ENCODE data around the gene RPH3AL. TPM values are rescaled to one million over a fixed set of nuclear protein-coding genes. Genes with fewer than 3 reads are reported as not detected.

RPH3AL gene
- total and polyA plus RNA-seq, 2 of the 8 experiments (the other 6 are each of a cell fraction or from before 2014, with no cell fraction given) = 5.6 to 5.8 TPM

DNA sequence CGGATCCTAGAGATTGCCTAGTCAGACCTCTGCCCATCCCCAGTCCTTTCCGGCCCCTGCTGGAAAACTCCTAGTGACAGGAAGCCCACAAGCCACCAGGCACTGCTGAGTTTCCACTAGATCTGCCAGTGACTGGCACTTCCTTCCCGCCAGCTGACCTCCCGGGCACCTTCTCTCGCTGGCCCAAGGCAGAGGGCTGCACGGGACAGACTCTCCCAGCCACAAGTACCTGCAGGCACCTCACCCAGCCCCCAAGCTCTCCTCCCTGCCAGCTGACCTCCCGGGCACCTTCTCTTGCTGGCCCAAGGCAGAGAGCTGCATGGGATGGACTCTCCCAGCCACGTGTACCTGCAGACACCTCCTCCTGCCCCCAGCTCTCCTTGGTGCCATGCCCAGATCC, 104.8 kb downstream of the RPH3AL start:
- Histone ChIP-seq H4K8ac (ENCODE audit: extremely low read depth, insufficient read depth, low read length) (no peak overlapping the region), H3K9ac (replicated peaks in 1 of 4; ENCODE audit: extremely low read depth in 1 of 4, low read depth in 3 of 4, low read length in 3 of 4) (no peak overlapping the region), H2BK15ac (ENCODE audit: low read length) (no peak overlapping the region), H2AFZ (ENCODE audit: low read length) (no peak overlapping the region), H3K56ac (replicated peaks; ENCODE audit: insufficient read length, low read depth, low read length) (no peak overlapping the region), H3K79me2 (ENCODE audit: control insufficient read depth in 1 of 2, insufficient read depth in 2 of 2, low read length in 2 of 2) (no peaks in the 10 kb centered on the region), H3K4me1 (replicated peaks in 1 of 4; ENCODE audit: control insufficient read depth in 3 of 4, insufficient read depth in 4 of 4, low read length in 3 of 4) (no peaks in the 10 kb centered on the region), H3K14ac (ENCODE audit: insufficient read length) (no peak overlapping the region), H2BK5ac (ENCODE audit: low read depth, low read length) (no peak overlapping the region), H2BK12ac (ENCODE audit: low read depth, low read length) (no peak overlapping the region), H3K9me3 (ENCODE audit: insufficient read depth in 2 of 2, low read depth in 1 of 2, low read length in 1 of 2) (no peaks in the 10 kb centered on the region), H3K23me2 (ENCODE audit: low read depth, low read length) (peaks cover 4% of the 10 kb centered on the region), H3K79me1 (ENCODE audit: low read depth, low read length) (no peaks in the 10 kb centered on the region), H2BK120ac (replicated peaks; ENCODE audit: low read depth, low read length) (no peak overlapping the region), H3K4ac (replicated peaks; ENCODE audit: insufficient read length, low read depth, low read length) (no peak overlapping the region), H2AK5ac (ENCODE audit: low read depth, low read length) (no peak overlapping the region), H4K5ac (ENCODE audit: insufficient read length, low read depth, low read length) (no peak overlapping the region), H4K20me1 (replicated peaks in 1 of 2; ENCODE audit: control insufficient read depth in 1 of 2, insufficient read depth in 2 of 2, low read length in 2 of 2) (peaks cover 0 to 7% of the 10 kb centered on the region in 2 experiments), H3K27ac (ENCODE audit: low read depth, low read length) (no peak overlapping the region), H3K4me2 (ENCODE audit: insufficient read depth in 1 of 2, low read depth in 2 of 2, low read length in 2 of 2) (no peak overlapping the region), H3K36me3 (ENCODE audit: control insufficient read depth in 2 of 4, insufficient read depth in 4 of 4, low read length in 3 of 4) (no peaks in the 10 kb centered on the region; a peak in 1 of 8 replicates), H3K18ac (ENCODE audit: extremely low read depth, low read length) (no peak overlapping the region), H3K23ac (ENCODE audit: insufficient read length) (no peak overlapping the region), H2BK20ac (ENCODE audit: low read length) (no peak overlapping the region), H3K27me3 (replicated peaks in 1 of 4; ENCODE audit: control insufficient read depth in 3 of 4, extremely low read depth in 1 of 4, insufficient read depth in 3 of 4, low read length in 3 of 4) (no peaks in the 10 kb centered on the region; a peak in 1 of 7 replicates), H3K4me3 (ENCODE audit: extremely low read depth in 1 of 4, insufficient read depth in 2 of 4, low read depth in 3 of 4, low read length in 4 of 4) (no peak overlapping the region), H4K91ac (replicated peaks; ENCODE audit: insufficient read length, low read length) (no peak overlapping the region)
- no peak for TF ChIP-seq GTF2F1 (IDR thresholded peaks at IDR 0.05; ENCODE audit: borderline replicate concordance, low read depth, low read length)
- no peak for TF ChIP-seq SP2 (IDR thresholded peaks at IDR 0.05; ENCODE audit: low read length)
- no peak for TF ChIP-seq GABPA (IDR thresholded peaks at IDR 0.05; ENCODE audit: borderline replicate concordance, insufficient read depth, low read length)
- POLR2A ChIA-PET (ENCODE audit: partially characterized antibody) = interaction anchor here (1.1 to 1.5 kb wide), 3 partner anchors 11 to 57 kb away, joined by 3 read pairs; no protein-coding TSS in a partner anchor
- no peak for DNase-seq (ENCODE audit: low read depth in 1 of 2, low spot score in 2 of 2)
- no peak for FAIRE-seq
- WGBS, 2 experiments (ENCODE audit: extremely low coverage in 1 of 2, insufficient coverage in 1 of 2, insufficient read length in 1 of 2, insufficient replicate concordance in 2 of 2, low coverage in 1 of 2, low lambda C conversion rate in 2 of 2, missing lambda C conversion rate in 1 of 2) = 80% methylated on average over 8 of the region's 8 CpGs; no CpG with 5 or more reads in 1 of the 2 experiments
- CTCF ChIA-PET (ENCODE audit: partially characterized antibody) = interaction anchor here (1.4 kb wide), 1 partner anchor 10 kb away, joined by 5 read pairs; no protein-coding TSS in a partner anchor

All from H1 (cell line).